Measurements from ENCODE around the gene ACOT11.
"Not testable (repeated sequence)": the region's sequence is repeated elsewhere in the genome, so short reads cannot be mapped to it uniquely, and the experiment has no call there.

The ACOT11 gene

GRCh38 chr1:54610048-54610447 is 62.0 kb downstream of the ACOT11 start:
- peaks cover 9% of the 10 kb centered on the region; the same call in 1 of the 2 replicates for H3K4me1 ChIP-seq (ENCODE audit: insufficient read depth, low read length)
- no peak overlapping the region for H3K9ac ChIP-seq (ENCODE audit: low read depth, low read length)
- H3K9me3 ChIP-seq (ENCODE audit: control insufficient read depth, insufficient read depth, low read length) = no peaks in the 10 kb centered on the region
- H3K36me3 ChIP-seq (ENCODE audit: insufficient read depth, low read length) = no peaks in the 10 kb centered on the region

- Histone ChIP-seq H3K9me3 (ENCODE audit: control insufficient read depth, insufficient read depth, low read length) (no peaks in the 10 kb centered on the region), H3K36me3 (ENCODE audit: insufficient read depth, low read length) (no peaks in the 10 kb centered on the region), H3K9ac (ENCODE audit: low read depth, low read length) (no peak overlapping the region), H3K4me1 (ENCODE audit: insufficient read depth, low read length) (peaks cover 17% of the 10 kb centered on the region)
Measured at GRCh38 chr1:54610601-54611580, 62.9 kb downstream of the ACOT11 start.

DNA sequence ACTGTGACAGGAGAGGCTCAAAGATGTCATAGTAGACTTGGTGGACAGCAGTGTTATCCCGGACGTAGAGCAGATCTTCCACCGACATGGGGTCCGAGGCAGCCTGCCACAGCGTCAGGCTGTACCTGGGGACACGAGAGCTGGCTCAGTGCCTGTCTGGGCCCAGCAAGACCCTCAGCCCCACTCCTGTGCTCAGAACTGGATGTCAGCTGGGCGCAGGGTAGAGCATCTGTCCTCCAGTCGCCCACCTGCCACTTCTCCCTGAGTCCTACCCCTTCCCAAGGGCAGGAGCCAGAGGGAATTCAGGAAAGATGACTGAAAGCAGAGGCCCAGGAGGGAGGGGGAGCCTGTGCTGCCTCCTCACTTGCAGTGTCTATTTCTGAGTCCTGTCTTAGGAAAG is 63.6 kb downstream of the ACOT11 start:
- Histone ChIP-seq H3K4me1 (ENCODE audit: insufficient read depth, low read length) (peaks cover 17% of the 10 kb centered on the region), H3K9ac (ENCODE audit: low read depth, low read length) (no peak overlapping the region), H3K9me3 (ENCODE audit: control insufficient read depth, insufficient read depth, low read length) (no peaks in the 10 kb centered on the region), H3K36me3 (ENCODE audit: insufficient read depth, low read length) (no peaks in the 10 kb centered on the region)

DNA sequence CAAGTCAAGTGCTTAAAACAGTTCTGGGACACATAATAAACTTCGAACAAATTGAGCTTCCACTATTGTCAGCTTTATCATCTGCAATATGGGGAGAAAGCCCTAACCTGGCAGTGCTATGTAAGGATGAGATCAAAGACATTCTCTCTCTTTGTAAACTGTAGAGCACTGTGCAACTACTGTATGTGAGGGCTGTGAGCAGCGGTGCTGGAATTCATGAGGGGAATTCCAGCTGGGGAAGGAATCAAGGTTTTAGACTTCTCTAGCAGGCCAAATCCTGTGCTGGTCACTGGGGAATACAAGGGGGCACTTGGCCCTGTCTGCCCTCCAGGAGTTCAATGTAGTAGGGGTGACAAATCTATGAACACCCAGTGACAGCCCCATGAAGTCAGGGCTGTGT is 66.0 kb downstream of the ACOT11 start:
- Histone ChIP-seq H3K4me1 (ENCODE audit: insufficient read depth, low read length) (peaks cover 17% of the 10 kb centered on the region), H3K9ac (ENCODE audit: low read depth, low read length) (no peak overlapping the region), H3K36me3 (ENCODE audit: insufficient read depth, low read length) (no peaks in the 10 kb centered on the region), H3K9me3 (ENCODE audit: control insufficient read depth, insufficient read depth, low read length) (no peaks in the 10 kb centered on the region)

DNA sequence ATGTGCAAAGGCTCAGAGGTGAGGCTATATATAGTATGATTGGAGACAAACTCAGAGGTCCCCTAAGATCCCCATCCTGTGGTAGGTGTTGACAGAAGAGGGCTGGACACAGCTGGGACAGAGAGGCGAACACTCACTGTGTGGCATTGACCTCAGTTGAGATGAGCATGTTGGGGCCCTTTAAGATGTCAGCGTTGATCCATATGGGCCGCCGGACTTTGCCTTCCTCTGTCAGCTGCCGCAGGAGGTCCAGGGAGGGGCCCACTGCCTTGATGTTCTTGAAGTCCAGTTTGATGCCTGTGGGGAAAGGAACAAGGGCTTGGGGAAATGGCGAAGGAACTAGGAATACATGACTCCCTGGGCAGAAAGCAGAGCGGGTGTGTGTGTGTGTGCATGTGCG is 66.5 kb downstream of the ACOT11 start:
- Histone ChIP-seq H3K9me3 (ENCODE audit: control insufficient read depth, insufficient read depth, low read length) (no peaks in the 10 kb centered on the region), H3K36me3 (ENCODE audit: insufficient read depth, low read length) (no peaks in the 10 kb centered on the region), H3K4me1 (ENCODE audit: insufficient read depth, low read length) (peaks cover 17% of the 10 kb centered on the region), H3K9ac (ENCODE audit: low read depth, low read length) (no peak overlapping the region; the same call in 1 of the 2 replicates)

GRCh38 chr1:54615531-54616279 is 67.7 kb downstream of the ACOT11 start:
- Histone ChIP-seq H3K36me3 (ENCODE audit: insufficient read depth, low read length) (no peaks in the 10 kb centered on the region), H3K4me1 (ENCODE audit: insufficient read depth, low read length) (peaks cover 13% of the 10 kb centered on the region), H3K9me3 (ENCODE audit: control insufficient read depth, insufficient read depth, low read length) (no peaks in the 10 kb centered on the region), H3K9ac (ENCODE audit: low read depth, low read length) (no peak overlapping the region)

DNA sequence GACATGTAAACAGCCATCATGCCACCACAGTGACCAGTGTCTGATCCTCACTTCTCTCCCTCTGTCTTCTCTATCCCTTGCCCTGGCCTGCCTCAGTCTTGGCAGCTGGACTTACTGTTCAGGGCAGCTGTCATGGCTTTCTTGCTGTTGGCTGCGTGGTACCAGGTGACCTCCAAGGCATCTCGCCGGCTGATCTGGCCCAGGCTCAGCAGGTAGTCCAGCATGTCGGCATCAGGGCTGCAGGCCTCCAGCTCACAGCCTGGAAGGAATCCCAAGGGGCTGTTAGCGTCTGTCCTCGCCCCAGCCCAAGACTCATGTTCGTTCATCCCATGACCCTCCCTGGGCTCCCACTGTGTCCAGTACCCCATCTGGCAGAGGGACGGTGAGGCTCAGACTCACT is 71.7 kb downstream of the ACOT11 start:
- Histone ChIP-seq H3K36me3 (ENCODE audit: insufficient read depth, low read length) (no peaks in the 10 kb centered on the region), H3K9ac (ENCODE audit: low read depth, low read length) (no peak overlapping the region), H3K4me1 (ENCODE audit: insufficient read depth, low read length) (peaks cover 8% of the 10 kb centered on the region), H3K9me3 (ENCODE audit: control insufficient read depth, insufficient read depth, low read length) (no peaks in the 10 kb centered on the region)

GRCh38 chr1:54623216-54624007 is 75.4 kb downstream of the ACOT11 start, which contains the start of gene FAM151A:
Gene FAM151A (minus strand): TSS chr1:54623525. CDS start chr1:54623395, 130 bp downstream.
- no peaks in the 10 kb centered on the region for H3K36me3 ChIP-seq (ENCODE audit: insufficient read depth, low read length)
- no peak within 1 kb of the TSS for H3K9ac ChIP-seq (ENCODE audit: low read depth, low read length)
- no peaks in the 10 kb centered on the region; the same call in 1 of the 2 replicates for H3K4me1 ChIP-seq (ENCODE audit: insufficient read depth, low read length)
- 0 out of 2 replicates have a peak, but pooled peaks cover 4% of the 10 kb centered on the region for H3K9me3 ChIP-seq (ENCODE audit: control insufficient read depth, insufficient read depth, low read length)

- 0 out of 2 replicates have a peak, but pooled peaks cover 4% of the 10 kb centered on the region for H3K9me3 ChIP-seq (ENCODE audit: control insufficient read depth, insufficient read depth, low read length)
- no peak overlapping the region for H3K9ac ChIP-seq (ENCODE audit: low read depth, low read length)
- no peaks in the 10 kb centered on the region; the same call in 1 of the 2 replicates for H3K4me1 ChIP-seq (ENCODE audit: insufficient read depth, low read length)
- H3K36me3 ChIP-seq (ENCODE audit: insufficient read depth, low read length) = no peaks in the 10 kb centered on the region
Measured at GRCh38 chr1:54624466-54625464, 76.7 kb downstream of the ACOT11 start.

DNA sequence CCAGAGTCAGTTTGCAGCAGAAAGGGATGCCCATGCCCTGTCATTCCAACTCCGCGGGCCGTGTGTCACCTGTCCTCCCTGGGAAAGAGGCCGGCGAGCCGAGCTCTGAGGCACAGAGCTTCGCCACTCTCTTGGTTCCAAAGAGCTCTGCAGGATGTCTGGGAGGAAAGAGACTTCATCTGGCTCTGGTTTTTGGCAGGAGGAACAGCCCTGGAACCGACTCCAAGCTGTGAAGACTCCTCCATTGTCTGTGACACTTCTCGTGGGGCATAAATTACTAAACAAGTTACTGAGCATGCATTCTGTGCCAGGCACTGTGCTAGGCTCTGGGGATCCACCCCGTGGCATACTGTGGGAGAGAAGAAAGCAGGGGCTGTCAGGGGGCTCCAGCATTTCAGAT is 79.2 kb downstream of the ACOT11 start:
- Histone ChIP-seq H3K9me3 (ENCODE audit: control insufficient read depth, insufficient read depth, low read length) (0 out of 2 replicates have a peak, but pooled peaks cover 4% of the 10 kb centered on the region), H3K4me1 (ENCODE audit: insufficient read depth, low read length) (no peaks in the 10 kb centered on the region), H3K9ac (ENCODE audit: low read depth, low read length) (no peak overlapping the region), H3K36me3 (ENCODE audit: insufficient read depth, low read length) (no peaks in the 10 kb centered on the region)

GRCh38 chr1:54635804-54636203 is 87.8 kb downstream of the ACOT11 start:
- not testable (repeated sequence) for H3K4me1 ChIP-seq (ENCODE audit: insufficient read depth, low read length); H3K9ac ChIP-seq (ENCODE audit: low read depth, low read length); H3K9me3 ChIP-seq (ENCODE audit: control insufficient read depth, insufficient read depth, low read length); H3K36me3 ChIP-seq (ENCODE audit: insufficient read depth, low read length)

GRCh38 chr1:54636461-54637446 is 88.7 kb downstream of the ACOT11 start:
- not testable (repeated sequence) for H3K9ac ChIP-seq (ENCODE audit: low read depth, low read length); H3K36me3 ChIP-seq (ENCODE audit: insufficient read depth, low read length); H3K9me3 ChIP-seq (ENCODE audit: control insufficient read depth, insufficient read depth, low read length); H3K4me1 ChIP-seq (ENCODE audit: insufficient read depth, low read length)
